HEK293 (cell line): ENCODE results near the gene PAX7.

ENCODE experiments used
- BCL11B ChIP-seq: fragments of 450-650 bp; formaldehyde crosslinking; IDR thresholded peaks from 2 replicates; pipeline ENCODE4 v1.5.1; 2016; ENCODE audit warnings: low read depth, missing biosample characterization, missing genetic modification characterization
- GLIS1 ChIP-seq: fragments of 450-650 bp; formaldehyde crosslinking; IDR thresholded peaks from 2 replicates; pipeline ENCODE4 v1.5.1; 2016; ENCODE audit warnings: missing biosample characterization, missing genetic modification characterization
- GLIS2 ChIP-seq: fragments of 450-650 bp; formaldehyde crosslinking; IDR thresholded peaks from 2 replicates; pipeline ENCODE4 v1.5.1; 2016; ENCODE audit warnings: missing biosample characterization, missing genetic modification characterization
- KLF1 ChIP-seq: fragments of 450-650 bp; formaldehyde crosslinking; IDR thresholded peaks from 2 replicates; pipeline ENCODE4 v1.5.1; 2016; ENCODE audit warnings: missing biosample characterization, missing genetic modification characterization
- KLF7 ChIP-seq: fragments of 450-650 bp; formaldehyde crosslinking; IDR thresholded peaks from 2 replicates; pipeline ENCODE4 v1.5.1; 2016; ENCODE audit warnings: missing biosample characterization, missing genetic modification characterization, borderline replicate concordance
- KLF8 ChIP-seq: fragments of 450-650 bp; formaldehyde crosslinking; IDR thresholded peaks from 2 replicates; pipeline ENCODE4 v1.5.1; 2016; ENCODE audit warnings: missing biosample characterization, missing genetic modification characterization
- MZF1 ChIP-seq: fragments of 450-650 bp; formaldehyde crosslinking; IDR thresholded peaks from 2 replicates; pipeline ENCODE4 v1.5.1; 2017; ENCODE audit warnings: missing biosample characterization, missing genetic modification characterization, borderline replicate concordance
- SP7 ChIP-seq: fragments of 450-650 bp; formaldehyde crosslinking; IDR thresholded peaks from 2 replicates; pipeline ENCODE4 v1.5.1; 2016; ENCODE audit warnings: missing biosample characterization, missing genetic modification characterization
- ZBTB17 ChIP-seq: fragments of 450-650 bp; formaldehyde crosslinking; IDR thresholded peaks from 2 replicates; pipeline ENCODE4 v1.5.1; 2016; ENCODE audit warnings: missing biosample characterization, missing genetic modification characterization
- ZBTB26 ChIP-seq: fragments of 450-650 bp; formaldehyde crosslinking; optimal IDR thresholded peaks from 2 replicates; pipeline ENCODE3; 2016; ENCODE audit warnings: missing biosample characterization, mild to moderate bottlenecking, missing genetic modification characterization
- ZBTB8A ChIP-seq: fragments of 450-650 bp; formaldehyde crosslinking; IDR thresholded peaks from 2 replicates; pipeline ENCODE4 v1.5.1; 2016; ENCODE audit warnings: missing biosample characterization, missing genetic modification characterization
- ZFHX2 ChIP-seq: fragments of 450-650 bp; formaldehyde crosslinking; conservative IDR thresholded peaks from 2 replicates; pipeline ENCODE4 v1.5.1; 2016; ENCODE audit warnings: missing biosample characterization, missing genetic modification characterization
- ZNF18 ChIP-seq: fragments of 450-650 bp; formaldehyde crosslinking; IDR thresholded peaks from 2 replicates; pipeline ENCODE4 v1.5.1; 2016; ENCODE audit warnings: missing biosample characterization, missing genetic modification characterization
- ZNF24 ChIP-seq: fragments of 450-650 bp; formaldehyde crosslinking; IDR thresholded peaks from 2 replicates; pipeline ENCODE4 v1.5.1; 2016; ENCODE audit warnings: missing biosample characterization, missing genetic modification characterization
- ZNF324 ChIP-seq: fragments of 450-650 bp; formaldehyde crosslinking; IDR thresholded peaks from 2 replicates; pipeline ENCODE4 v1.5.1; 2016; ENCODE audit warnings: missing biosample characterization, missing genetic modification characterization
- ZNF398 ChIP-seq: fragments of 450-650 bp; formaldehyde crosslinking; IDR thresholded peaks from 2 replicates; pipeline ENCODE4 v1.5.1; 2017; ENCODE audit warnings: missing biosample characterization, missing genetic modification characterization
- ZNF423 ChIP-seq: fragments of 450-650 bp; formaldehyde crosslinking; IDR thresholded peaks from 2 replicates; pipeline ENCODE4 v1.5.1; 2016; ENCODE audit warnings: missing biosample characterization, missing genetic modification characterization
- ZNF529 ChIP-seq: fragments of 450-650 bp; formaldehyde crosslinking; IDR thresholded peaks from 2 replicates; pipeline ENCODE4 v1.5.1; 2017; ENCODE audit warnings: missing genetic modification characterization, missing biosample characterization; ENCODE audit not compliant: insufficient replicate concordance
- ZNF548 ChIP-seq: fragments of 450-650 bp; formaldehyde crosslinking; IDR thresholded peaks from 2 replicates; pipeline ENCODE4 v1.5.1; 2016; ENCODE audit warnings: missing biosample characterization, missing genetic modification characterization
- ZNF558 ChIP-seq: fragments of 450-650 bp; formaldehyde crosslinking; IDR thresholded peaks from 2 replicates; pipeline ENCODE4 v1.5.1; 2016; ENCODE audit warnings: missing biosample characterization, missing genetic modification characterization
- ZNF585B ChIP-seq: fragments of 450-650 bp; formaldehyde crosslinking; IDR thresholded peaks from 2 replicates; pipeline ENCODE4 v1.5.1; 2016; ENCODE audit warnings: missing biosample characterization, missing genetic modification characterization
- ZNF600 ChIP-seq: fragments of 450-650 bp; formaldehyde crosslinking; IDR thresholded peaks from 2 replicates; pipeline ENCODE4 v1.5.1; 2016; ENCODE audit warnings: missing biosample characterization, missing genetic modification characterization
- ZNF660 ChIP-seq: fragments of 450-650 bp; IDR thresholded peaks from 2 replicates; pipeline ENCODE4 v1.5.1; 2018; ENCODE audit warnings: missing biosample characterization, mild to moderate bottlenecking, missing genetic modification characterization
- ZNF76 ChIP-seq: fragments of 450-650 bp; formaldehyde crosslinking; IDR thresholded peaks from 2 replicates; pipeline ENCODE4; 2016; ENCODE audit warnings: low read depth, missing biosample characterization, missing genetic modification characterization, borderline replicate concordance
- ZNF776 ChIP-seq: fragments of 450-650 bp; formaldehyde crosslinking; IDR thresholded peaks from 2 replicates; pipeline ENCODE4 v1.5.0; 2017; ENCODE audit warnings: missing biosample characterization, missing genetic modification characterization, borderline replicate concordance
- ZSCAN5A ChIP-seq: fragments of 450-650 bp; formaldehyde crosslinking; IDR thresholded peaks from 2 replicates; pipeline ENCODE4 v1.5.1; 2016; ENCODE audit warnings: missing biosample characterization, missing genetic modification characterization
- TF ChIP-seq, protein P1 (sequence below): fragments of 450-650 bp; formaldehyde crosslinking; IDR thresholded peaks from 2 replicates; pipeline ENCODE4 v1.5.1; 2017; ENCODE audit warnings: missing biosample characterization, missing genetic modification characterization
- TF ChIP-seq, protein P2 (sequence below): fragments of 450-650 bp; formaldehyde crosslinking; IDR thresholded peaks from 2 replicates; pipeline ENCODE4 v1.5.1; 2016; ENCODE audit warnings: missing biosample characterization, missing genetic modification characterization

PAX7 gene

GRCh38 chr1:18641005-18641941, 10.6 kb downstream of the PAX7 start (continued):
- peak; percentile 57; the same call in 1 of the 2 replicates for TF ChIP-seq ZNF600 (tag by site-specific recombination)
- no peak for TF ChIP-seq ZNF548
- no peak for TF ChIP-seq ZNF529 (tag by site-specific recombination)
- peak; percentile 87 for TF ChIP-seq GLIS2 (tag by site-specific recombination)
- peak; percentile 70 for TF ChIP-seq ZFHX2 (tag by site-specific recombination)
- TF ChIP-seq ZNF24 (tag by site-specific recombination), result 0 out of 2 replicates have a peak, but pooled peaks have one; percentile 25
- no peak for TF ChIP-seq ZNF776 (tag by site-specific recombination)
- TF ChIP-seq, protein P1, sequence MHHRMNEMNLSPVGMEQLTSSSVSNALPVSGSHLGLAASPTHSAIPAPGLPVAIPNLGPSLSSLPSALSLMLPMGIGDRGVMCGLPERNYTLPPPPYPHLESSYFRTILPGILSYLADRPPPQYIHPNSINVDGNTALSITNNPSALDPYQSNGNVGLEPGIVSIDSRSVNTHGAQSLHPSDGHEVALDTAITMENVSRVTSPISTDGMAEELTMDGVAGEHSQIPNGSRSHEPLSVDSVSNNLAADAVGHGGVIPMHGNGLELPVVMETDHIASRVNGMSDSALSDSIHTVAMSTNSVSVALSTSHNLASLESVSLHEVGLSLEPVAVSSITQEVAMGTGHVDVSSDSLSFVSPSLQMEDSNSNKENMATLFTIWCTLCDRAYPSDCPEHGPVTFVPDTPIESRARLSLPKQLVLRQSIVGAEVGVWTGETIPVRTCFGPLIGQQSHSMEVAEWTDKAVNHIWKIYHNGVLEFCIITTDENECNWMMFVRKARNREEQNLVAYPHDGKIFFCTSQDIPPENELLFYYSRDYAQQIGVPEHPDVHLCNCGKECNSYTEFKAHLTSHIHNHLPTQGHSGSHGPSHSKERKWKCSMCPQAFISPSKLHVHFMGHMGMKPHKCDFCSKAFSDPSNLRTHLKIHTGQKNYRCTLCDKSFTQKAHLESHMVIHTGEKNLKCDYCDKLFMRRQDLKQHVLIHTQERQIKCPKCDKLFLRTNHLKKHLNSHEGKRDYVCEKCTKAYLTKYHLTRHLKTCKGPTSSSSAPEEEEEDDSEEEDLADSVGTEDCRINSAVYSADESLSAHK (tag by site-specific recombination), result peak; percentile 98
- TF ChIP-seq ZBTB8A (tag by site-specific recombination), result peak; percentile 57
- peak; percentile 90 for TF ChIP-seq ZNF398 (tag by site-specific recombination)
- TF ChIP-seq, protein P2, sequence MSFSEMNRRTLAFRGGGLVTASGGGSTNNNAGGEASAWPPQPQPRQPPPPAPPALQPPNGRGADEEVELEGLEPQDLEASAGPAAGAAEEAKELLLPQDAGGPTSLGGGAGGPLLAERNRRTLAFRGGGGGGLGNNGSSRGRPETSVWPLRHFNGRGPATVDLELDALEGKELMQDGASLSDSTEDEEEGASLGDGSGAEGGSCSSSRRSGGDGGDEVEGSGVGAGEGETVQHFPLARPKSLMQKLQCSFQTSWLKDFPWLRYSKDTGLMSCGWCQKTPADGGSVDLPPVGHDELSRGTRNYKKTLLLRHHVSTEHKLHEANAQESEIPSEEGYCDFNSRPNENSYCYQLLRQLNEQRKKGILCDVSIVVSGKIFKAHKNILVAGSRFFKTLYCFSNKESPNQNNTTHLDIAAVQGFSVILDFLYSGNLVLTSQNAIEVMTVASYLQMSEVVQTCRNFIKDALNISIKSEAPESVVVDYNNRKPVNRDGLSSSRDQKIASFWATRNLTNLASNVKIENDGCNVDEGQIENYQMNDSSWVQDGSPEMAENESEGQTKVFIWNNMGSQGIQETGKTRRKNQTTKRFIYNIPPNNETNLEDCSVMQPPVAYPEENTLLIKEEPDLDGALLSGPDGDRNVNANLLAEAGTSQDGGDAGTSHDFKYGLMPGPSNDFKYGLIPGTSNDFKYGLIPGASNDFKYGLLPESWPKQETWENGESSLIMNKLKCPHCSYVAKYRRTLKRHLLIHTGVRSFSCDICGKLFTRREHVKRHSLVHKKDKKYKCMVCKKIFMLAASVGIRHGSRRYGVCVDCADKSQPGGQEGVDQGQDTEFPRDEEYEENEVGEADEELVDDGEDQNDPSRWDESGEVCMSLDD (tag by site-specific recombination), result 0 out of 2 replicates have a peak, but pooled peaks have one; percentile 22
- TF ChIP-seq ZNF660, result no peak
- no peak for TF ChIP-seq BCL11B (tag by site-specific recombination)
- TF ChIP-seq SP7 (tag by site-specific recombination), result peak; percentile 65; the same call in 1 of the 2 replicates
- TF ChIP-seq MZF1, result no peak
- TF ChIP-seq ZNF585B (tag by site-specific recombination), result no peak
- 0 out of 2 replicates have a peak, but pooled peaks have one; percentile 56 for TF ChIP-seq ZNF76 (tag by site-specific recombination)
- TF ChIP-seq ZBTB26, result peak; percentile 47
- 0 out of 2 replicates have a peak, but pooled peaks have one; percentile 44 for TF ChIP-seq KLF7 (tag by site-specific recombination)
- peak; percentile 23; the same call in 1 of the 2 replicates for TF ChIP-seq ZNF18 (tag by site-specific recombination)
- TF ChIP-seq ZSCAN5A (tag by site-specific recombination), result no peak
- peak; percentile 77 for TF ChIP-seq ZNF423
- no peak for TF ChIP-seq ZBTB17 (tag by site-specific recombination)
- peak; percentile 33; the same call in 1 of the 2 replicates for TF ChIP-seq KLF8 (tag by site-specific recombination)
- TF ChIP-seq GLIS1, result peak; percentile 93
- TF ChIP-seq ZNF558 (tag by site-specific recombination), result no peak
- 0 out of 2 replicates have a peak, but pooled peaks have one; percentile 31 for TF ChIP-seq ZNF324 (tag by site-specific recombination)
- TF ChIP-seq KLF1, result peak; percentile 54
